Endodermal cell (in vitro differentiated cells): ENCODE data around the gene TOR3A. TPM values are rescaled to one million over a fixed set of nuclear protein-coding genes. Genes with fewer than 3 reads are reported as not detected.

Experiments
- DNase-seq: peaks from one replicate; pipeline ENCODE4 v3.0.0-alpha.2; 2017
- H3K27ac ChIP-seq: 2 replicates; pipeline ENCODE4 v1.5.1; 2013; ENCODE audit warnings: mild to moderate bottlenecking, low read depth, low read length, moderate library complexity
- H3K27me3 ChIP-seq: 2 replicates; pipeline ENCODE4 v1.6.1; 2013; ENCODE audit warnings: mild to moderate bottlenecking, low read length, moderate library complexity; ENCODE audit not compliant: insufficient read depth, control insufficient read depth, poor library complexity, severe bottlenecking
- H3K36me3 ChIP-seq: 2 replicates; pipeline ENCODE4 v1.7.0; 2013; ENCODE audit warnings: mild to moderate bottlenecking, low read length, moderate library complexity; ENCODE audit not compliant: control insufficient read depth, insufficient read depth
- H3K4me1 ChIP-seq: one replicate; pipeline ENCODE4 v1.7.0; 2013; ENCODE audit warnings: low read length; ENCODE audit not compliant: control insufficient read depth, insufficient read depth
- H3K4me3 ChIP-seq: 2 replicates; pipeline ENCODE4 v1.5.1; 2013; ENCODE audit warnings: mild to moderate bottlenecking, low read length, moderate library complexity
- H3K9ac ChIP-seq: 2 replicates; pipeline ENCODE4 v1.6.1; 2013; ENCODE audit warnings: mild to moderate bottlenecking, low read length, moderate library complexity; ENCODE audit not compliant: poor library complexity, severe bottlenecking; ENCODE audit errors: extremely low read depth
- H3K9me3 ChIP-seq: 2 replicates; pipeline ENCODE4 v1.6.1; 2013; ENCODE audit warnings: mild to moderate bottlenecking, low read length, moderate library complexity; ENCODE audit not compliant: control insufficient read depth
- H3K27ac Mint-ChIP-seq: 2 replicates; pipeline ENCODE4 v1.8.0; 2020; ENCODE audit warnings: mixed read lengths
- H3K27me3 Mint-ChIP-seq: 2 replicates; pipeline ENCODE4 v1.8.0; 2021; ENCODE audit warnings: mild to moderate bottlenecking, mixed read lengths; ENCODE audit not compliant: insufficient read depth
- H3K36me3 Mint-ChIP-seq: 2 replicates; pipeline ENCODE4 v1.8.0; 2020; ENCODE audit warnings: low read depth, mixed read lengths
- H3K4me1 Mint-ChIP-seq: 2 replicates; pipeline ENCODE4 v1.8.0; 2020; ENCODE audit warnings: mixed read lengths
- H3K4me3 Mint-ChIP-seq: 2 replicates; pipeline ENCODE4 v1.8.0; 2020; ENCODE audit warnings: mild to moderate bottlenecking, moderate library complexity, mixed read lengths
- H3K9me3 Mint-ChIP-seq: 2 replicates; pipeline ENCODE4 v1.8.0; 2020; ENCODE audit warnings: mild to moderate bottlenecking, mixed read lengths
- CTCF ChIP-seq: fragments of 200-600 bp; sonication (generic); conservative IDR thresholded peaks from 2 replicates; pipeline ENCODE4 v1.5.0; 2021; ENCODE audit warnings: antibody characterized with exemption, mild to moderate bottlenecking
- WGBS, 2 experiments: methylation state at CpG; one replicate each; pipeline versions ENCODE4 v1.1.5 to v1.1.7; 2013; ENCODE audit warnings: missing lambda C conversion rate in 2 of 2, mixed read lengths in 1 of 2; ENCODE audit not compliant: insufficient coverage in 1 of 2, insufficient read length in 1 of 2; 5-methylcytosine and 5-hydroxymethylcytosine counted together
- total RNA-seq, 2 donors: library from RNA; stranded (reverse); fragmentation: NEBNext Ultra II Directional in 1 of 2; extraction: Animal tissue kit (Norgen Biotek cat#: 25700) in 1 of 2; gene quantifications; 2 replicates in 1 of 2; 3 replicates in 1 of 2; pipeline ENCODE4 v1.2.1, GENCODE V29; 2021

TOR3A gene
- total RNA-seq, 2 donors from 2014 or later = 23.4 to 24.7 TPM

DNA sequence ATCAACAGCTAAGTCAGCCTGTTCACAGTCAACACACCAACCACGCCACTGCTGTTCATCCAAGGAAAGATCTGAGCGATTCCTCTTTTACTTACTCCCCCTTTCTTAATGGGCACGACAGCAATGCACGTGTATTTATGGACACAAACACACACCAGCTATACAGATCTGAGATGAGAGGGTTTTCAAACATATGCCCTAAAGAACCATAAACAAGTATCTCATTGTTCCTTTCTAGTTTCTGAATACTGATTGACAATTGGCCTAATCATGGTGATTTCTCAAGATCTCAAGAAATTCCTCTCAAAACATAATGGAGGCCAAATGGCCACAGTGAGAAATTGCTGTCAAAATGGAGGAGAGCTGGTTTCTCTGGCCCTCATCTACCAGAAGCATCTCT is 18.0 kb downstream of the TOR3A start:
- WGBS, 2 experiments = 79 to 93% methylated on average over 2 to 4 of the region's 4 CpGs
- Histone ChIP-seq H3K4me1 (no peaks in the 10 kb centered on the region), H3K27me3 (no peaks in the 10 kb centered on the region), H3K9me3 (no peaks in the 10 kb centered on the region), H3K27ac (no peak overlapping the region), H3K36me3 (peaks cover 56% of the 10 kb centered on the region), H3K4me3 (no peak overlapping the region), H3K9ac (no peak overlapping the region)
- peaks cover 1% of the 10 kb centered on the region for H3K4me1 Mint-ChIP-seq
- TF ChIP-seq CTCF = no peak
- peak overlapping the region; percentile 28 for H3K27ac Mint-ChIP-seq
- no peaks in the 10 kb centered on the region for H3K27me3 Mint-ChIP-seq
- DNase-seq = no peak
- peaks cover 48% of the 10 kb centered on the region for H3K36me3 Mint-ChIP-seq
- H3K4me3 Mint-ChIP-seq = no peak overlapping the region
- H3K9me3 Mint-ChIP-seq = no peaks in the 10 kb centered on the region

DNA sequence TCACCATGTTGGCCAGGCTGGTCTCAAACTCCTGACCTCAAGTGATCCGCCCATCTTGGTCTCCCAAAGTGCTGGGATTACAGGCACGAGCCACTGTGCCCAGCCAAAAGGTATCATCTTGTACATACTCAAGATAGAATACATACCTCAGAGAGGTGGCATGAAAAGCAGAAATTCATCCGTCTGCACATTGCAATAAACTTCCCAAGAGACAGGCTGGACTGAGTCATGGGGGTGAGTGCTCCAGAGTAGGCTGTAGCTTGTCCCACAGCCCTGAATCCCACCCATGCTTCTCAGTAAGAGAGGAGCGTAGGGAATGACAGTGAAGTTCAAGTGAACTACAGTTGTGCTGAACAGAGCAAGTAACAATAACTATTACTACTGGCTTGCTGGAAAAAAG is 19.7 kb downstream of the TOR3A start:
- Mint-ChIP-seq H3K4me1 (peaks cover 9% of the 10 kb centered on the region), H3K27me3 (no peaks in the 10 kb centered on the region), H3K36me3 (peaks cover 39% of the 10 kb centered on the region), H3K4me3 (no peak overlapping the region), H3K9me3 (no peaks in the 10 kb centered on the region), H3K27ac (no peak overlapping the region)
- 93 to 98% methylated on average over 2 to 4 of the region's 4 CpGs for WGBS, 2 experiments
- Histone ChIP-seq H3K4me3 (no peak overlapping the region), H3K4me1 (no peaks in the 10 kb centered on the region), H3K9me3 (no peaks in the 10 kb centered on the region), H3K27me3 (no peaks in the 10 kb centered on the region), H3K27ac (no peak overlapping the region), H3K36me3 (peaks cover 46% of the 10 kb centered on the region), H3K9ac (no peak overlapping the region)
- TF ChIP-seq CTCF = no peak
- no peak for DNase-seq

- peaks cover 30% of the 10 kb centered on the region for H3K36me3 Mint-ChIP-seq
- H3K4me3 ChIP-seq = no peak overlapping the region
Measured at GRCh38 chr1:179103999-179104398, 22.1 kb downstream of the TOR3A start.

More at GRCh38 chr1:179103999-179104398, 22.1 kb downstream of the TOR3A start:
- no peak overlapping the region for H3K4me3 Mint-ChIP-seq
- TF ChIP-seq CTCF = no peak
- Histone ChIP-seq H3K36me3 (peaks cover 47% of the 10 kb centered on the region), H3K9me3 (no peaks in the 10 kb centered on the region), H3K4me1 (no peaks in the 10 kb centered on the region), H3K9ac (no peak overlapping the region), H3K27ac (no peak overlapping the region), H3K27me3 (no peaks in the 10 kb centered on the region)
- whole genome bisulfite sequencing, 2 experiments = 95% methylated on average over 1 of the region's 1 CpG; no CpG with 5 or more reads in 1 of the 2 experiments
- H3K4me1 Mint-ChIP-seq = peaks cover 9% of the 10 kb centered on the region
- no peak for DNase-seq
- H3K27me3 Mint-ChIP-seq = no peaks in the 10 kb centered on the region
- H3K9me3 Mint-ChIP-seq = no peaks in the 10 kb centered on the region
- no peak overlapping the region for H3K27ac Mint-ChIP-seq
